Endodermal cell (in vitro differentiated cells): Measurements from ENCODE around the gene ULK1. TPM values are rescaled to one million over a fixed set of nuclear protein-coding genes. Genes with fewer than 3 reads are reported as not detected.

Source experiments
- DNase-seq: peaks from one replicate; pipeline ENCODE4 v3.0.0-alpha.2; 2017
- H3K27ac ChIP-seq: 2 replicates; pipeline ENCODE4 v1.5.1; 2013; ENCODE audit warnings: mild to moderate bottlenecking, low read depth, low read length, moderate library complexity
- H3K27me3 ChIP-seq: 2 replicates; pipeline ENCODE4 v1.6.1; 2013; ENCODE audit warnings: mild to moderate bottlenecking, low read length, moderate library complexity; ENCODE audit not compliant: insufficient read depth, control insufficient read depth, poor library complexity, severe bottlenecking
- H3K36me3 ChIP-seq: 2 replicates; pipeline ENCODE4 v1.7.0; 2013; ENCODE audit warnings: mild to moderate bottlenecking, low read length, moderate library complexity; ENCODE audit not compliant: control insufficient read depth, insufficient read depth
- H3K4me1 ChIP-seq: one replicate; pipeline ENCODE4 v1.7.0; 2013; ENCODE audit warnings: low read length; ENCODE audit not compliant: control insufficient read depth, insufficient read depth
- H3K4me3 ChIP-seq: 2 replicates; pipeline ENCODE4 v1.5.1; 2013; ENCODE audit warnings: mild to moderate bottlenecking, low read length, moderate library complexity
- H3K9ac ChIP-seq: 2 replicates; pipeline ENCODE4 v1.6.1; 2013; ENCODE audit warnings: mild to moderate bottlenecking, low read length, moderate library complexity; ENCODE audit not compliant: poor library complexity, severe bottlenecking; ENCODE audit errors: extremely low read depth
- H3K9me3 ChIP-seq: 2 replicates; pipeline ENCODE4 v1.6.1; 2013; ENCODE audit warnings: mild to moderate bottlenecking, low read length, moderate library complexity; ENCODE audit not compliant: control insufficient read depth
- H3K27ac Mint-ChIP-seq: 2 replicates; pipeline ENCODE4 v1.8.0; 2020; ENCODE audit warnings: mixed read lengths
- H3K27me3 Mint-ChIP-seq: 2 replicates; pipeline ENCODE4 v1.8.0; 2021; ENCODE audit warnings: mild to moderate bottlenecking, mixed read lengths; ENCODE audit not compliant: insufficient read depth
- H3K36me3 Mint-ChIP-seq: 2 replicates; pipeline ENCODE4 v1.8.0; 2020; ENCODE audit warnings: low read depth, mixed read lengths
- H3K4me1 Mint-ChIP-seq: 2 replicates; pipeline ENCODE4 v1.8.0; 2020; ENCODE audit warnings: mixed read lengths
- H3K4me3 Mint-ChIP-seq: 2 replicates; pipeline ENCODE4 v1.8.0; 2020; ENCODE audit warnings: mild to moderate bottlenecking, moderate library complexity, mixed read lengths
- H3K9me3 Mint-ChIP-seq: 2 replicates; pipeline ENCODE4 v1.8.0; 2020; ENCODE audit warnings: mild to moderate bottlenecking, mixed read lengths
- WGBS, 2 experiments: methylation state at CpG; one replicate each; pipeline versions ENCODE4 v1.1.5 to v1.1.7; 2013; ENCODE audit warnings: missing lambda C conversion rate in 2 of 2, mixed read lengths in 1 of 2; ENCODE audit not compliant: insufficient coverage in 1 of 2, insufficient read length in 1 of 2; 5-methylcytosine and 5-hydroxymethylcytosine counted together
- total RNA-seq, 2 donors: library from RNA; stranded (reverse); fragmentation: NEBNext Ultra II Directional in 1 of 2; extraction: Animal tissue kit (Norgen Biotek cat#: 25700) in 1 of 2; gene quantifications; 2 replicates in 1 of 2; 3 replicates in 1 of 2; pipeline ENCODE4 v1.2.1, GENCODE V29; 2021
- TF ChIP-seq, protein P1 (sequence below): fragments of 200-600 bp; sonication (generic); conservative IDR thresholded peaks from 2 replicates; pipeline ENCODE4 v1.5.0; 2021; ENCODE audit warnings: antibody characterized with exemption, mild to moderate bottlenecking

The ULK1 gene
- total RNA-seq, 2 donors from 2014 or later = 68.0 to 104 TPM

- H3K9ac ChIP-seq = no peak overlapping the region
- H3K27me3 ChIP-seq = no peaks in the 10 kb centered on the region
- H3K4me1 ChIP-seq = no peaks in the 10 kb centered on the region
- H3K4me3 Mint-ChIP-seq = no peak overlapping the region
- H3K36me3 Mint-ChIP-seq = peaks cover 17% of the 10 kb centered on the region
- no peak overlapping the region for H3K4me3 ChIP-seq
- peak; percentile 7 for DNase-seq
- no peaks in the 10 kb centered on the region for H3K9me3 Mint-ChIP-seq
- WGBS, 2 experiments = 93 to 100% methylated on average over 3 to 8 of the region's 8 CpGs
- TF ChIP-seq, protein P1, sequence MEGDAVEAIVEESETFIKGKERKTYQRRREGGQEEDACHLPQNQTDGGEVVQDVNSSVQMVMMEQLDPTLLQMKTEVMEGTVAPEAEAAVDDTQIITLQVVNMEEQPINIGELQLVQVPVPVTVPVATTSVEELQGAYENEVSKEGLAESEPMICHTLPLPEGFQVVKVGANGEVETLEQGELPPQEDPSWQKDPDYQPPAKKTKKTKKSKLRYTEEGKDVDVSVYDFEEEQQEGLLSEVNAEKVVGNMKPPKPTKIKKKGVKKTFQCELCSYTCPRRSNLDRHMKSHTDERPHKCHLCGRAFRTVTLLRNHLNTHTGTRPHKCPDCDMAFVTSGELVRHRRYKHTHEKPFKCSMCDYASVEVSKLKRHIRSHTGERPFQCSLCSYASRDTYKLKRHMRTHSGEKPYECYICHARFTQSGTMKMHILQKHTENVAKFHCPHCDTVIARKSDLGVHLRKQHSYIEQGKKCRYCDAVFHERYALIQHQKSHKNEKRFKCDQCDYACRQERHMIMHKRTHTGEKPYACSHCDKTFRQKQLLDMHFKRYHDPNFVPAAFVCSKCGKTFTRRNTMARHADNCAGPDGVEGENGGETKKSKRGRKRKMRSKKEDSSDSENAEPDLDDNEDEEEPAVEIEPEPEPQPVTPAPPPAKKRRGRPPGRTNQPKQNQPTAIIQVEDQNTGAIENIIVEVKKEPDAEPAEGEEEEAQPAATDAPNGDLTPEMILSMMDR = no peak
- peaks cover 31% of the 10 kb centered on the region for H3K36me3 ChIP-seq
- no peaks in the 10 kb centered on the region for H3K9me3 ChIP-seq
- H3K4me1 Mint-ChIP-seq = peaks cover 20% of the 10 kb centered on the region
- H3K27ac ChIP-seq = no peak overlapping the region
- H3K27me3 Mint-ChIP-seq = no peaks in the 10 kb centered on the region
- H3K27ac Mint-ChIP-seq = no peak overlapping the region
Observed at GRCh38 chr12:131962069-131962468, 67.6 kb downstream of the ULK1 start.

DNA sequence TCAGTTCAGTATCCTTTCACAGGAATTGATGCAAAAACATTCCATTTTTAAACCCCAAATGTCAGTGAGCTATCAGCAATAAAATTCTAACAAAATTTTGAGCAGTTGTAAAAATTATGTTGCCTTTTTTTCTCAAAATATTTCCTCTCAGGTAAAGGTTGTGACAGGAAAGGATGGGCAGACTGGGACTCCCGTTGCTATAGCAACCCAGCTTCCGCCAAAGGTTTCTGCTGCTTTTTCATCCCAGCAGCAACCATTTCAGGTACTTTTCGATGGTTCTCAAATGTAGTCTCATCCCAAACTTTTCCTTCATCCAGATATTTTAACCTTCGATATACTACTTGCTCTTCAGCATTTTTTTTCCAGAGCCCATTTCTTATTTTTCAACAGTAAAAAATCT lies 69.0 kb downstream of the ULK1 start:
- H3K27me3 Mint-ChIP-seq = no peaks in the 10 kb centered on the region

GRCh38 chr12:131965073-131965472 lies 70.7 kb downstream of the ULK1 start:
- Mint-ChIP-seq H3K27me3 (no peaks in the 10 kb centered on the region), H3K4me1 (no peaks in the 10 kb centered on the region), H3K4me3 (no peak overlapping the region), H3K27ac (no peak overlapping the region), H3K36me3 (peaks cover 17% of the 10 kb centered on the region), H3K9me3 (no peaks in the 10 kb centered on the region)
- Histone ChIP-seq H3K9me3 (no peaks in the 10 kb centered on the region), H3K27ac (no peak overlapping the region), H3K27me3 (no peaks in the 10 kb centered on the region), H3K9ac (no peak overlapping the region), H3K36me3 (peaks cover 31% of the 10 kb centered on the region), H3K4me3 (no peak overlapping the region), H3K4me1 (no peaks in the 10 kb centered on the region)
- DNase-seq = no peak
- WGBS, 2 experiments = 88 to 97% methylated on average over 1 to 2 of the region's 2 CpGs
- TF ChIP-seq, protein P1 = no peak

More for the DNA sequence above, 69.0 kb downstream of the ULK1 start:
- Mint-ChIP-seq H3K9me3 (no peaks in the 10 kb centered on the region), H3K36me3 (peaks cover 17% of the 10 kb centered on the region), H3K4me1 (peaks cover 14% of the 10 kb centered on the region), H3K4me3 (no peak overlapping the region), H3K27ac (no peak overlapping the region)
- Histone ChIP-seq H3K9me3 (no peaks in the 10 kb centered on the region), H3K9ac (no peak overlapping the region), H3K4me1 (no peaks in the 10 kb centered on the region), H3K27me3 (no peaks in the 10 kb centered on the region), H3K36me3 (peaks cover 31% of the 10 kb centered on the region), H3K27ac (no peak overlapping the region), H3K4me3 (no peak overlapping the region)
- WGBS, 2 experiments = 87 to 94% methylated on average over 4 of the region's 4 CpGs
- peak; percentile 35 for DNase-seq
- TF ChIP-seq, protein P1 = no peak
